Natural killer cell (primary cell): ENCODE measurements around the gene KIF2A. TPM values are rescaled to one million over a fixed set of nuclear protein-coding genes. Genes with fewer than 3 reads are reported as not detected.

ENCODE experiments used
- ATAC-seq, 3 donors: fragments of 150-1000 bp in 2 of 3; fragments of 200-7000 bp in 1 of 3; cut with Tn5 transposase; 1 replicate in 1 of 3; 2 replicates in 2 of 3; pipeline ENCODE4 v1.10.0; 2021; ENCODE audit warnings: mild to moderate bottlenecking in 2 of 3, moderate library complexity in 2 of 3
- DNase-seq, 2 donors: peaks; one replicate each; pipeline versions ENCODE4 v3.0.0 to v3.0.0-alpha.2; 2013 to 2021; ENCODE audit warnings: mixed read lengths in 1 of 2
- H3K27ac ChIP-seq: one replicate; pipeline ENCODE4 v1.5.1; 2013; ENCODE audit warnings: mild to moderate bottlenecking, low read length
- H3K27me3 ChIP-seq: one replicate; pipeline ENCODE4 v1.6.1; 2013; ENCODE audit warnings: low read length; ENCODE audit not compliant: control insufficient read depth, insufficient read depth
- H3K36me3 ChIP-seq: one replicate; pipeline ENCODE4 v1.6.1; 2013; ENCODE audit warnings: low read length; ENCODE audit not compliant: control insufficient read depth, insufficient read depth
- H3K4me1 ChIP-seq: one replicate; pipeline ENCODE4 v1.6.1; 2013; ENCODE audit warnings: low read length; ENCODE audit not compliant: control insufficient read depth, insufficient read depth
- H3K4me3 ChIP-seq: one replicate; pipeline ENCODE4 v1.5.1; 2013; ENCODE audit warnings: low read length
- H3K9me3 ChIP-seq: one replicate; pipeline ENCODE4 v1.6.1; 2013; ENCODE audit warnings: low read length; ENCODE audit not compliant: control insufficient read depth, insufficient read depth
- H3K27ac Mint-ChIP-seq, 2 donors: one replicate each; pipeline ENCODE4 v1.8.0; 2022; ENCODE audit warnings: mild to moderate bottlenecking in 2 of 2, mixed read lengths in 2 of 2, moderate library complexity in 1 of 2
- H3K27me3 Mint-ChIP-seq, 2 donors: one replicate each; pipeline ENCODE4 v1.8.0; 2022; ENCODE audit warnings: low read depth in 2 of 2, mixed read lengths in 2 of 2
- H3K36me3 Mint-ChIP-seq: one replicate; pipeline ENCODE4 v1.8.0; 2022; ENCODE audit warnings: mixed read lengths
- H3K4me1 Mint-ChIP-seq, 2 donors: one replicate each; pipeline ENCODE4 v1.8.0; 2022; ENCODE audit warnings: mixed read lengths in 2 of 2
- H3K4me3 Mint-ChIP-seq: one replicate; pipeline ENCODE4 v1.8.0; 2022; ENCODE audit warnings: mild to moderate bottlenecking, moderate library complexity, mixed read lengths
- H3K9me3 Mint-ChIP-seq, 2 donors: one replicate each; pipeline ENCODE4 v1.8.0; 2022; ENCODE audit warnings: mixed read lengths in 2 of 2
- CTCF ChIP-seq: fragments of 200-600 bp; IDR thresholded peaks from one replicate; pipeline ENCODE4 v1.8.0; 2022; ENCODE audit warnings: antibody characterized with exemption
- WGBS: methylation state at CpG from one replicate; pipeline ENCODE4 v1.1.7; 2013; ENCODE audit warnings: missing lambda C conversion rate; ENCODE audit not compliant: insufficient coverage; 5-methylcytosine and 5-hydroxymethylcytosine counted together
- intact Hi-C: fragments of 100-400 bp; cut with micrococcal nuclease; formaldehyde crosslinking; loops from one replicate; pipeline ENCODE4 v1.14.2; 2022
- total RNA-seq, 4 donors: library from RNA; stranded (reverse); fragments of 120-200 nt in 1 of 4; gene quantifications; one replicate each; pipeline versions ENCODE4 v1.2.3 to v1.2.4, GENCODE V29; 2013 to 2022

The KIF2A gene
- total RNA-seq, 3 donors from 2014 or later (not counting 1 experiment from before 2014, with no cell fraction given): 80.4 to 95.2 (median 80.6) TPM

- Mint-ChIP-seq H3K4me1 (peaks cover 10 to 12% of the 10 kb centered on the region in 2 donors), H3K27me3 (peaks cover 0 to 13% of the 10 kb centered on the region in 2 donors), H3K4me3 (no peak overlapping the region), H3K9me3 (no peaks in the 10 kb centered on the region), H3K27ac (no peak overlapping the region), H3K36me3 (no peaks in the 10 kb centered on the region)
- peaks cover 2% of the 10 kb centered on the region for H3K27me3 ChIP-seq
- no peaks in the 10 kb centered on the region for H3K36me3 ChIP-seq
- no peak for TF ChIP-seq CTCF
- ATAC-seq (no peak), DNase-seq (no peak)
- no peak overlapping the region for H3K27ac ChIP-seq
- H3K4me1 ChIP-seq: peaks cover 17% of the 10 kb centered on the region
- no peak overlapping the region for H3K4me3 ChIP-seq
- intact Hi-C loops: no loop called here
- no peaks in the 10 kb centered on the region for H3K9me3 ChIP-seq
- 98% methylated on average over 3 of the region's 3 CpGs for WGBS
Observed at GRCh38 chr5:62298118-62298517, 7.9 kb upstream of the KIF2A start.

GRCh38 chr5:62299101-62299500 lies 6.9 kb upstream of the KIF2A start:
- Histone ChIP-seq H3K27me3 (peaks cover 2% of the 10 kb centered on the region), H3K27ac (no peak overlapping the region), H3K4me3 (no peak overlapping the region), H3K4me1 (peaks cover 17% of the 10 kb centered on the region), H3K36me3 (no peaks in the 10 kb centered on the region), H3K9me3 (no peaks in the 10 kb centered on the region)
- ATAC-seq: no peak
- Mint-ChIP-seq H3K27me3 (peaks cover 0 to 10% of the 10 kb centered on the region in 2 donors), H3K4me3 (no peak overlapping the region), H3K36me3 (no peaks in the 10 kb centered on the region), H3K9me3 (no peaks in the 10 kb centered on the region), H3K4me1 (peaks cover 10 to 12% of the 10 kb centered on the region in 2 donors), H3K27ac (no peak overlapping the region)
- no peak for TF ChIP-seq CTCF
- DNase-seq: peak in 1 of 2 donors; percentile 54
- 84% methylated on average over 4 of the region's 4 CpGs for WGBS
- intact Hi-C loops: no loop called here

DNA sequence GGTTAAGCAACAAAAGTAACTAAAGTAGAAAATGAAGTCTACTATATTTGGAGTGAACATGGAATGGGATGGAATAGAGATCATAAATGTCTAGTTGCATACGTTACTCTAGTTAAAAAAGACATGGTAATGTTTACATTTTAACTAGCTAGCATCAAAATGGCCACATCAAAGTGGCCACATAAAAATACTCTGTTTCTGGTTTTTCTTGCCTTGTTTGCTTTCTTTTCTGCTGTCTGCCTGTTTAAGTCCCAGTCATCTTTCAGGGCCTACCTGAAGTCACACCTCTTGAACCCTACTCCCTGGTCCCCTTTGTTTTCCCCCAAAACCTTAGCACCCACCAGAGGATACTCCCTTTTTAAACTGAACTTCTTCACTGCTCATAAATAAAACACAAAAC lies 6.4 kb upstream of the KIF2A start:
- H3K27ac Mint-ChIP-seq: peak overlapping the region in 1 of 2 donors; percentile 14
- ATAC-seq (no peak), DNase-seq (peak in 1 of 2 donors; percentile 80)
- peaks cover 0 to 9% of the 10 kb centered on the region in 2 donors for H3K27me3 Mint-ChIP-seq
- no peak overlapping the region for H3K4me3 Mint-ChIP-seq
- H3K4me1 Mint-ChIP-seq: peaks cover 10 to 12% of the 10 kb centered on the region in 2 donors
- no CpG with 5 or more reads among the region's 1 CpG for WGBS
- Histone ChIP-seq H3K4me1 (peaks cover 17% of the 10 kb centered on the region), H3K4me3 (no peak overlapping the region), H3K27me3 (peaks cover 2% of the 10 kb centered on the region), H3K9me3 (no peaks in the 10 kb centered on the region), H3K27ac (no peak overlapping the region), H3K36me3 (no peaks in the 10 kb centered on the region)
- H3K36me3 Mint-ChIP-seq: no peaks in the 10 kb centered on the region
- intact Hi-C loops: no loop called here
- no peak for TF ChIP-seq CTCF
- no peaks in the 10 kb centered on the region for H3K9me3 Mint-ChIP-seq

DNA sequence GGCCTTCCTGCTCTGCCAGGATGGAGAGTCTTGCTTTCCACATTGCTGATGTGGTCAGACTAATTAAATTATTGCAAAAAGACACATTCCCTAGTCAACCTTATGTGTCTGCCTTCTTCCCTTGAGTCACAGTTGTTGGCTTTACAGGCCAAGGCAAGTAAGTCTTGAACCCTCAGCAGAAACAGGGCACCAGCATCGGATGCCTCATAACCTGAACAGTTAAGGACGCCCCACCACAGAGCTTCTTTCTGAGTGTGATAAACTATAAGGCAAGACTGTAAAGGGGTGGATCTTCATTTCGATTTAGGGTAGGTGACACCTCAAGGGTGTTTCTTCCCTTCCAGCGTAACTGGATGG lies 670 bp upstream of the KIF2A start:
- no peak for TF ChIP-seq CTCF
- Histone ChIP-seq H3K36me3 (no peaks in the 10 kb centered on the region), H3K4me3 (peak overlapping the region; percentile 63), H3K27me3 (no peaks in the 10 kb centered on the region), H3K27ac (peak overlapping the region; percentile 93), H3K9me3 (no peaks in the 10 kb centered on the region), H3K4me1 (peaks cover 23% of the 10 kb centered on the region)
- H3K36me3 Mint-ChIP-seq: no peaks in the 10 kb centered on the region
- H3K9me3 Mint-ChIP-seq: no peaks in the 10 kb centered on the region
- H3K4me3 Mint-ChIP-seq: peak overlapping the region; percentile 98
- ATAC-seq (peak; percentile 11 to 27 (median 24)), DNase-seq (no peak)
- WGBS: 29% methylated on average over 3 of the region's 4 CpGs
- peaks cover 42 to 43% of the 10 kb centered on the region in 2 donors for H3K4me1 Mint-ChIP-seq
- intact Hi-C loops: loop anchor here (5.0 kb wide), 2 partner anchors 37 to 272 kb away; partner anchors contain the start of gene LRRC70
- H3K27ac Mint-ChIP-seq: peak overlapping the region; percentile 98 to 99
- no peaks in the 10 kb centered on the region for H3K27me3 Mint-ChIP-seq
